GM18508 (cell line): ENCODE data around the gene SWI5.

Source experiments
- ATAC-seq: cut with Tn5 transposase; IDR thresholded peaks from one replicate; pipeline ENCODE4 v1.9.1; 2021; ENCODE audit warnings: moderate number of reproducible peaks; ENCODE audit not compliant: insufficient read depth, unreplicated experiment

Gene SWI5

DNA sequence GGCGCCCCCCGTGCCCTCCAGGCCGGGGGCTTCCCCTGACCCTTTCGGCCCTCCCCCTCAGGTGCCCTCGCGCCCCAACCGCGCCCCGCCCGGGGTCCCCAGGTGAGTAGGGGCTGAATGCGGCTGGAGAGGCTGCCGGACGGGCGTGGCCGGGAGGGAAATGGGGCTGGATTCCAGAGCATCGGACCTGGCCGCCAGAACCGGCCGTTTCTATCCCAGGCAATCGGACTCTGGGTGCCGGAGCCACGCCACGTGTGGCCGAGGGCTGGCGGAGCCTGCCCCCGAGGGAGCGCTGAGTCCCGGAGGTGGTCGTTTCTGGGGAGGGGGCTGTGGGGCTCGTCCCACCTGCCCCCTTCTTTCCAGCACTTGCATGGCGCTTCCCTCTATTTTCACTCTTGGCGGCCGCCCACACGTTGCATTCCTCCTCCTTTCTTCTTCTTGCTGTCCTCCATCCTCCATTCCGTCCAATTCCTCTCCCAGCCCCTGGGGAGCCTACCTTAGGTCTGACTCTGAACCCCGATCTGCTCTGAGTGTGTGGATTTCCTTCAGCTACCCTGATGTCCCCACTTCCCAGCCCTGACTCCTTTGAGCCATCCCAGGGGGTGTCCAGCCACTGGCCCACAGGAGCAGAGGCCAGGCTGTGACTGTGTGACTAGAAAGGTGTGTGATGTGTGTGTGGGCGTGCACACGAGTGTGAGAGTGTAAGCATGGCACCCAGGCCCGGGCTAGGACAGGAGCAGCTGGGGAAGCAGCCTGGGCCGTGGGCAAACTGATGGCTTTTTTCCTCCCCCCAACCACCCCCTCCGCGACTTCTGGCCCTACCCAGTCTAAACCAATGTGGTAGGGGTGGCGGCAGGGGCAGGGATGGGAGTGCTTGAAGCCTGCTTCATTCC is 25.0 kb upstream of the SWI5 start:
- ATAC-seq = no peak

- ATAC-seq = no peak
Observed at GRCh38 chr9:128251732-128252100, 24.4 kb upstream of the SWI5 start.

GRCh38 chr9:128252317-128253139 is 23.5 kb upstream of the SWI5 start:
- ATAC-seq = no peak

DNA sequence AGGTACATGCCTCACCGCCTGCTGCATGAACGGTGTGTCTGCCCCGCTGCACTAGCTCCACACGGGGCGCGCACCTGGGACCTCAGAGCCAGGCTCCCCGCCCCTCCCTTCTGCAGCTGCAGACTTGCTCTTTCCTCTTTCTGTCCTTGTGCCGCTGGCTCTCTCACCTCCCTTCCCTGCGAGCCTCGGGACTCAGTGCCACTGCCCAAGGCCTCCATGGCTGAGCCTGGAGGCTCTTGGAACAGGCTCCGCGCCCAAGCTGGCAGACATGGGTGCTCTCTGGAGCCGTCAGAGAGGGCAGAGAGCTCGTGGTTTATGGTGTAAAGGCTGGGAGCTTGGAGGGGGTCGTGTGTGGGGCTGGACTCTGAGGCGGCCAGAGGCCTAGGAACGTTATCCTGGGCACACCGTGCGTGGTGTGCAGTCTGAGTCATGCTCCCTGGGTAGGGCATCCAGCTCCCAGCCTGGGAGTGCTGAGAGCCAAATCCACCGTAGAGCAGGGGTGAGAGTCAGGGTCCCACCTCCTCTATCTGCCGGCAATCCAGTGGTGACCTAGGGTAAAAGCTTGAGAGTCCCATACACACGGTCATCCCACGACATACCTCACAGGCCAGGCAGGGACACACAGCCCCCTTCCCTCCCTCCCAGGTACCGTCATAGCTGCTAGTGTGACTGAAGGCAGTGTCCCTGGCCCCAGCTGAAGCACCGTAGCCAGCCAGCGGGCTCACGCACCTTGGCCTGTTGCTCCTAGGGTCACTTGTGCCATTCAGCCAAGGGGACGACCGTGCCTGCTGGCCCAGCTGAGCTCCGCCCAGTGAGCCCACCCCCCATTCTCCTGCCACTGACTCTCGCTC is 22.7 kb upstream of the SWI5 start:
- ATAC-seq = no peak

DNA sequence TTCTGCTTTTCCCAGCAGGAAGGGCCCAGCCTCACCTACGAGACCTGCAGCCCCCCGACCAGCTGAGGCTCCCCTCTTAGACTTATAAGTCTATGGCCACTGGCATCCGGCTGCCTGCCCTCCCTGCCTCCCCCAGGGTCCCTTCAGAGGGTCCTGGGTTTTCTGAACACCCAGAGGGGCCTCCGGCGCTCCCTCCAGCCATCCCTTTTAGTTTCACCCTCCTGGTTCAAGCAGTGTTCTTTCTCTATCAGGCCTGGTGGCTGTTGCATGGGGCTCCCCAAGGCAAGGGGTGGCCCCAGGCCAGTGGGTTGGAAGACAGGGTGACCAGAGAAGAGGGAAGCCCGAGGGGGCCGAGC is 22.1 kb upstream of the SWI5 start:
- ATAC-seq = no peak

- ATAC-seq = no peak
Observed at GRCh38 chr9:128254362-128254761, 21.7 kb upstream of the SWI5 start.

- no peak for ATAC-seq
Observed at GRCh38 chr9:128254855-128255759, 21.0 kb upstream of the SWI5 start.

GRCh38 chr9:128257086-128257825 is 18.8 kb upstream of the SWI5 start:
- ATAC-seq = no peak

DNA sequence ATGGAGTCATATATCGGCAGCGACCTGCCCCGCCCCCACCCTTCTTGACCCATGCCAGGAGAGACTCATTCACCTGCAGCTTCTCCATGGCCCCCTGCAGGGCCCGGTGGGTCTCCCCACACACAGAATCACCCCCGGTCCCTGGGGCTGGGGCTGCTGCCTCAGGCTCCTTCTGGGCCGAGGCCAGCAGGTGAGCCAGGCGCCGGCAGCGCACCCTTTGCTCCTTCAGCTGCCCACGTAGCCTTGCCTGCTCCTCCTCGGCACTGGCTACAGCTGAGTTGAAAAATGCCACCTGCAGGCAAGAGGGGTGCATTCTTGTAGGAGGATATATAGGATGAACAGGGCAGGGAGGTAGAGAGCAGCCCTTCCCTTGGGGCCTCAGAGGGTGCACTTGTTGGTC is 18.2 kb upstream of the SWI5 start:
- ATAC-seq = no peak

DNA sequence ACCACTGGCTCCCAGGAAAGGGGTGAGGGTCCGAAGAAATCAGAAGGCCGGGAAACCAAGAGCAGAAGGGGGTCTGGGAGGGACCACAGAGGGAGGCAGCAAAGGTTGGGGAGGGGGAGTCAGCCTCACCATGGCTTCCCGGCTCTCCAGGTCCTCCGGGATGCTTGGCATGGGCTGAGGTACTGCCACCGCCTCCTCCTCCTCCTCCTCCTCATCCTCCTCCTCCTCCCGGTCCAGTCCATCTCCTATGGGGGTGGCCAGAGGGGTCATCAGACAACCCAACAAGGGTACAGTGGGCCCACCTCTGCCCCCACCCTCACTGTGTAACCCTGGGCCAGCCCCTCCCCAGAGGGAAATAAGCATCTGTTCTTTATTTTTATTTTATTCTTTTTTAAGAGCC is 17.8 kb upstream of the SWI5 start:
- no peak for ATAC-seq

DNA sequence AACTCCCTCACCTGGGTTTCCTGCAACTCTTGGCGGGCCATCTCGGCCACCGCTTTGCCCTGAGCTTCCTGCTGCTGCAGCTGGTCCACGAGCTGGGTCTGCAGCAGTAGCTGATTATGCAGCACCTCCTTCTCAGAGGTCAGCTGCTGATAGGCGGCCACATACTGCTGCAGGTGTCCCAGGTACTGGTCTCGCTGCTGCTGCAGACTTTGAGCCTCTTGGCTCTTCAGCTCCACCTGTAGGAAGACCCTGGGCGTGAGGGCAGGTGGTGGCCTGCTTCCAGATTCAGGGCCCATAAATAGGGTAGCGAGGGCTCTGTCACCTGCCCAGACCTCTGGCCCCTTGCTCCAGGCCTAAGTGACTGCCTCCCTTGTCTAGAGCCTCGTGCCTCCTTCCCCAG is 16.9 kb upstream of the SWI5 start:
- no peak for ATAC-seq

GRCh38 chr9:128260340-128260739 is 15.7 kb upstream of the SWI5 start:
- ATAC-seq = no peak

- no peak for ATAC-seq
Observed at GRCh38 chr9:128262687-128263086, 13.4 kb upstream of the SWI5 start.

DNA sequence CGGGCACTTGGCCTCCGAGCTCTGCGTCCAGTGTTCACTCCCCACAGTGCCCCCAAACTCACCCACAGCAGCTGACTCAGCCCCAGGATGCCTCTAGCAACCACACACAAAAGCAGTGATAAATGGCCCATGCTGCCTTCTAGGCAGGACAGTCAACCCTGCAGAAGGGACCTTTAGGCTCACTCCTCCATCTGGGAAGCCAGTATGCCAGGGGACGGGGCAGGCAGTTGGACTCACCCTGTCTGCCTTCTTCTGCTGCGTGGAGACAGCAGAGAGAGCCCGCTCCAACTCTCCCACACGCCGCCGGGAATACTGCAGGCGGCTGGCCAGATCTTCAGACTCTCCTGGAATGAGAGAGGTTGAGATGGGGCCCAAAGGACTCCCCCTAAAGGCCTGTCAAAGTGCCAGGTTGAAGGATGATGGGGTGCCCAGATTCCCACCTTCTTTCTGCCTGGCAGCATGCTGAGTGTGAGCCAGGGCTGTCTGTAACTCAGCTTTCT is 10.7 kb upstream of the SWI5 start:
- no peak for ATAC-seq

- no peak for ATAC-seq
Observed at GRCh38 chr9:128266868-128267590, 9.0 kb upstream of the SWI5 start.

DNA sequence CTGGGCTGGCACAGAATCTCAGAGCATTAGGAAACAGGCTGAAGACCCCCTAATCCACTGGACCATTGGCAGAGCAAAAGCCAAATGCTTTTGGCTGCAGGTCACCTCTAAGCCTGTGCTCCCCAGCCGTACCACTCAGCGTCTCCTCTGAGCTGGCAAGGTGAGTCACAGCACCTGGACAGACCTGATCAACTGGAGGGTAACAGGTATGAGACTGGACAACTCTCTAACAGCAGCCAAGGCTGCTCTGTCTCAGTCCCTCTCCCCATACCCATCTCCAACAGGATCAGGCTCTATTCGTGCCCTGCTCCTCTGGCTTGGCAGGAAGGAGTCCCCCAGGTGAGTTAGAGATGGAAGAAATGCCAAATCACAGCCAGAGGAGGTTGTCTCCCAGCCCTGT is 5.0 kb upstream of the SWI5 start:
- ATAC-seq = no peak

- no peak for ATAC-seq
Observed at GRCh38 chr9:128271512-128271911, 4.6 kb upstream of the SWI5 start.

- no peak for ATAC-seq
Observed at GRCh38 chr9:128274245-128274644, 1.8 kb upstream of the SWI5 start.
